ENCODE results near the gene PTPRE.

- TF ChIP-seq POLR2A (IDR thresholded peaks at IDR 0.05; ENCODE audit: low read depth, low read length) = no peak
- TF ChIP-seq POLR2AphosphoS5 (IDR thresholded peaks at IDR 0.05; ENCODE audit: low read depth, low read length) = no peak
- no peak for TF ChIP-seq TAF1 (IDR thresholded peaks at IDR 0.05; ENCODE audit: low read depth, low read length)
- no peak for TF ChIP-seq POU2F2 (IDR thresholded peaks at IDR 0.05; ENCODE audit: low read depth, low read length)
- TF ChIP-seq PAX5 (IDR thresholded peaks at IDR 0.05; ENCODE audit: insufficient read depth, low read length, severe bottlenecking) = no peak
- no peak for TF ChIP-seq SPI1 (IDR thresholded peaks at IDR 0.05; ENCODE audit: low read depth, low read length)
These were observed 195.8 kb downstream of the PTPRE start for GRCh38 chr10:128102480-128103228.
